Endothelial cell of umbilical vein (primary cell): Measurements from ENCODE around the gene UNC45A. TPM values are rescaled to one million over a fixed set of nuclear protein-coding genes. Genes with fewer than 3 reads are reported as not detected.

Experiments used
- BruUV-seq: library from RNA; stranded (reverse); fragments of 400-500 nt; replicated peaks from 2 replicates; lab custom pipeline; 2021; lab: Mats Ljungman, UMichigan
- CTCF ChIA-PET: fragments of 300-600, 350-600 bp; sonication (Branson Sonifier 250); formaldehyde crosslinking; loops from one replicate; lab custom pipeline; 2021; ENCODE audit warnings: antibody characterized with exemption, inconsistent platforms; lab: Charles Lee
- POLR2A ChIA-PET: fragments of 300-600, 350-600 bp; sonication (Branson Sonifier 250); formaldehyde crosslinking; loops from one replicate; lab custom pipeline; 2021; ENCODE audit warnings: antibody characterized with exemption, inconsistent platforms; lab: Charles Lee
- DNase-seq: peaks from one replicate; pipeline ENCODE4 v3.0.0-alpha.2; 2011; ENCODE audit warnings: low read depth, low spot score
- FAIRE-seq: peaks from 2 replicates; lab custom pipeline; 2011; peaks lifted over from hg19 to GRCh38; lab: Jason Lieb, UNC
- H2AFZ ChIP-seq: 2 replicates; pipeline ENCODE4 v1.6.0; 2012; ENCODE audit warnings: low read depth, low read length, control low read depth, inconsistent platforms
- H3K27ac ChIP-seq: 2 replicates; pipeline ENCODE4 v1.5.1; 2011; ENCODE audit warnings: low read depth, mild to moderate bottlenecking, control low read depth, low read length, moderate library complexity; ENCODE audit not compliant: insufficient read depth
- H3K27me3 ChIP-seq, 2 experiments: 2 replicates each; pipeline versions ENCODE4 v1.6.0 to v1.6.1; 2011; ENCODE audit warnings: low read length in 2 of 2, mixed read lengths in 1 of 2; ENCODE audit not compliant: control insufficient read depth in 2 of 2, insufficient read depth in 2 of 2
- H3K36me3 ChIP-seq, 2 experiments: 2 replicates in 1 of 2; 3 replicates in 1 of 2; pipeline ENCODE4 v1.5.1; 2011; ENCODE audit warnings: low read length in 2 of 2, mild to moderate bottlenecking in 1 of 2, moderate library complexity in 1 of 2; ENCODE audit not compliant: control insufficient read depth in 2 of 2, insufficient read depth in 2 of 2; ENCODE audit errors: extremely low read depth in 1 of 2
- H3K4me1 ChIP-seq: 3 replicates; pipeline ENCODE4 v1.5.1; 2011; ENCODE audit warnings: mild to moderate bottlenecking, low read length; ENCODE audit not compliant: control insufficient read depth, insufficient read depth; ENCODE audit errors: extremely low read depth
- H3K4me2 ChIP-seq: 2 replicates; pipeline ENCODE4 v1.6.1; 2011; ENCODE audit warnings: low read length, control low read depth, mixed read lengths; ENCODE audit not compliant: insufficient read depth
- H3K4me3 ChIP-seq, 3 experiments: fragments of 200-600 bp in 1 of 3; sonication (generic), shearing (Covaris generic) in 1 of 3; replicated peaks in 1 of 3; 2 replicates each; pipeline ENCODE4 v1.5.1; 2011 to 2016; ENCODE audit warnings: control low read depth in 3 of 3, low read length in 3 of 3, mild to moderate bottlenecking in 2 of 3, inconsistent platforms in 1 of 3, low read depth in 1 of 3, moderate library complexity in 1 of 3; ENCODE audit not compliant: insufficient read depth in 1 of 3
- H3K79me2 ChIP-seq: 2 replicates; pipeline ENCODE4 v1.6.0; 2012; ENCODE audit warnings: low read length, inconsistent platforms; ENCODE audit not compliant: control insufficient read depth, insufficient read depth
- H3K9ac ChIP-seq: replicated peaks from 2 replicates; pipeline ENCODE3; 2011; ENCODE audit warnings: low read length, control low read depth; ENCODE audit not compliant: insufficient read depth; ENCODE audit errors: extremely low read depth
- H3K9me1 ChIP-seq: replicated peaks from 3 replicates; pipeline ENCODE4 v1.6.0; 2011; ENCODE audit warnings: mild to moderate bottlenecking, low read length; ENCODE audit not compliant: control insufficient read depth, insufficient read depth; ENCODE audit errors: extremely low read depth
- H3K9me3 ChIP-seq: replicated peaks from 2 replicates; pipeline ENCODE4 v1.5.1; 2012; ENCODE audit warnings: low read length, inconsistent platforms; ENCODE audit not compliant: control insufficient read depth, insufficient read depth
- H4K20me1 ChIP-seq: replicated peaks from 2 replicates; pipeline ENCODE3; 2011; ENCODE audit warnings: mild to moderate bottlenecking, low read length; ENCODE audit not compliant: control insufficient read depth, insufficient read depth; ENCODE audit errors: extremely low read depth
- CTCF ChIP-seq, 2 donors: IDR thresholded peaks; 1 replicate in 1 of 2; 2 replicates in 1 of 2; pipeline ENCODE4 v1.5.1; 2011; ENCODE audit warnings: low read length in 2 of 2, mild to moderate bottlenecking in 2 of 2, moderate library complexity in 2 of 2, control low read depth in 1 of 2, inconsistent platforms in 1 of 2, low read depth in 1 of 2; ENCODE audit not compliant: insufficient read depth in 1 of 2; ENCODE audit errors: extremely low read depth in 1 of 2
- EZH2 ChIP-seq: IDR thresholded peaks from 2 replicates; pipeline ENCODE4 v1.6.1; 2012; ENCODE audit warnings: borderline replicate concordance, low read depth, mild to moderate bottlenecking, moderate library complexity, low read length, inconsistent platforms; ENCODE audit not compliant: severe bottlenecking
- FOS ChIP-seq: IDR thresholded peaks from 2 replicates; pipeline ENCODE4 v1.6.1; 2011; ENCODE audit warnings: mild to moderate bottlenecking, low read length, moderate library complexity, borderline replicate concordance; ENCODE audit not compliant: insufficient read depth
- GATA2 ChIP-seq: IDR thresholded peaks from 2 replicates; pipeline ENCODE4 v1.7.0; 2011; ENCODE audit warnings: low read depth, mild to moderate bottlenecking, moderate library complexity, mixed read lengths, low read length; ENCODE audit not compliant: insufficient read length, insufficient read depth
- JUN ChIP-seq: IDR thresholded peaks from 2 replicates; pipeline ENCODE4 v1.6.1; 2011; ENCODE audit warnings: borderline replicate concordance, low read depth; ENCODE audit not compliant: insufficient read length, insufficient read depth
- MYC ChIP-seq: IDR thresholded peaks from one replicate; pipeline ENCODE4 v1.6.1; 2011; ENCODE audit warnings: mild to moderate bottlenecking, low read depth, low read length
- POLR2A ChIP-seq: IDR thresholded peaks from 2 replicates; pipeline ENCODE4 v1.6.1; 2012; ENCODE audit warnings: low read depth, mild to moderate bottlenecking, control low read depth, low read length
- POLR2AphosphoS5 ChIP-seq: IDR thresholded peaks from 2 replicates; pipeline ENCODE4 v1.6.1; 2012; ENCODE audit warnings: low read depth, mild to moderate bottlenecking, control low read depth, low read length, moderate library complexity; ENCODE audit not compliant: insufficient read depth
- dilution Hi-C: fragments of 300-500 bp; cut with MboI; formaldehyde crosslinking; loops from one replicate; pipeline ENCODE4 v1.15.0; 2019; ENCODE audit warnings: low sequenced_read_pairs; ENCODE audit not compliant: extremely low pct_ligation_motif_present
- intact Hi-C: fragments of 100-400 bp; cut with micrococcal nuclease; formaldehyde crosslinking; loops from one replicate; pipeline ENCODE4 v1.10.0; 2022
- polyA plus RNA-seq, 4 experiments: library from polyadenylated mRNA; depleted of rRNA in 3 of 4; stranded (reverse) in 3 of 4; unstranded in 1 of 4; fragments of >200 nt; gene quantifications; 2 replicates each; pipeline versions ENCODE4 v1.2.1 to v1.2.3, GENCODE V29; 2011 to 2012; ENCODE audit warnings: missing spikeins in 1 of 4
- total RNA-seq: library from RNA; stranded (reverse); gene quantifications from 2 replicates; pipeline ENCODE4 v1.2.3, GENCODE V29; 2021
- TF ChIP-seq, protein P1 (sequence below): IDR thresholded peaks from 2 replicates; pipeline ENCODE4 v1.6.1; 2011; ENCODE audit not compliant: insufficient read depth, insufficient read length

UNC45A gene
- total and polyA plus RNA-seq, 2 donors (not counting 3 experiments of a cell fraction or from before 2014, with no cell fraction given): 103 to 106 TPM

- H3K36me3 ChIP-seq: peaks cover 0 to 2% of the 10 kb centered on the region in 2 experiments
- H3K9me3 ChIP-seq: no peaks in the 10 kb centered on the region
- H3K27me3 ChIP-seq: no peaks in the 10 kb centered on the region
- BruUV-seq: no TSS peak
- H3K4me3 ChIP-seq: no peak overlapping the region
- H3K4me2 ChIP-seq: no peak overlapping the region
- ChIA-PET CTCF (interaction anchor here (0.6 to 8.1 kb wide), 22 partner anchors 11 to 339 kb away, joined by 3 to 66 read pairs (median 6); partner anchors contain the start of genes FES, MAN2A2, PRC1 and RCCD1), POLR2A (interaction anchor here (1.2 kb wide), 1 partner anchor 285 kb away, joined by 3 read pairs; no protein-coding TSS in a partner anchor)
- no peak overlapping the region for H3K9ac ChIP-seq
- no peaks in the 10 kb centered on the region for H3K9me1 ChIP-seq
- DNase-seq (no peak), FAIRE-seq (no peak)
- peak overlapping the region; percentile 65 for H2AFZ ChIP-seq
- dilution Hi-C loops: no loop called here
- H3K27ac ChIP-seq: no peak overlapping the region
- intact Hi-C loops: loop anchor here (1.0 to 5.0 kb wide), 3 partner anchors 24 to 430 kb away; partner anchors contain the start of gene PRC1
- peaks cover 17% of the 10 kb centered on the region for H3K79me2 ChIP-seq
- H4K20me1 ChIP-seq: no peaks in the 10 kb centered on the region
- H3K4me1 ChIP-seq: peaks cover 36% of the 10 kb centered on the region
- no peak for TF ChIP-seq CTCF (IDR thresholded peaks at IDR 0.05; ENCODE audit: extremely low read depth in 1 of 2, insufficient read depth in 1 of 2, low read depth in 1 of 2, low read length in 2 of 2)
- no peak for TF ChIP-seq MYC
- no peak for TF ChIP-seq POLR2A
- no peak for TF ChIP-seq EZH2
- TF ChIP-seq JUN: no peak
- TF ChIP-seq POLR2AphosphoS5: no peak
- TF ChIP-seq, protein P1, sequence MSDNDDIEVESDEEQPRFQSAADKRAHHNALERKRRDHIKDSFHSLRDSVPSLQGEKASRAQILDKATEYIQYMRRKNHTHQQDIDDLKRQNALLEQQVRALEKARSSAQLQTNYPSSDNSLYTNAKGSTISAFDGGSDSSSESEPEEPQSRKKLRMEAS: no peak
- no peak for TF ChIP-seq GATA2
- no peak for TF ChIP-seq FOS
Observed at GRCh38 chr15:90932660-90932991, 2.5 kb upstream of the UNC45A start.
